ENCODE data around the gene PTPN1. TPM values are rescaled to one million over a fixed set of nuclear protein-coding genes. Genes with fewer than 3 reads are reported as not detected.

PTPN1 gene
- total and polyA plus RNA-seq, 10 of the 15 experiments (the other 5 are each of a cell fraction or from before 2014, with no cell fraction given), result 15.9 to 74.7 (median 43.9) TPM

DNA sequence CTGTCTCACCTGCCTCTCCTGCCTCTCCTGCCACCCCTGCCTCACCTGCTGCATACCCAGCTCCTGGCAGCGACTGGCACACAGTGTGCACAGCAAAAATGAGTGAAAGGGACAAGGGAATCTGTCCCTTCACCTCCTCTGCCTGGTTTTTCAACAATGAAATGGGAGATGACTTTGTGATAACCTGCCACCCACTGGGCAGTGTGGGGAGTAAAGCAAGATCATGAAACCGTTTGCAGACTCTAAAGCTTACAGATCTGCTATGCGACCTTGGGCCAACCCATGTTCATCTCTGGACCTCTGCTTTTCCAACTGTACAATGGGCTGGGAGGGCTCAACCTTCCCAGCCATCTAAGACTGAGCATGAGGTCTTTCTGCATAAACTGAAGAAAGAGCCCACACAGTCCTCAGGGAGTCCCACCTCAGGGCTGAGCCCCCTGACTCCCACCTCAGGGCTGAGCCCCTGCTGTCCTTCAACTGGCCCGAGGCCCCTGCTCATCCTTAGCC, 100.1 kb downstream of the PTPN1 start:
- Histone ChIP-seq H3K9ac (ENCODE audit: control insufficient read depth, insufficient read depth, low read length) (no peak overlapping the region), H2AFZ (ENCODE audit: control insufficient read depth, low read depth, low read length) (no peak overlapping the region), H3K4me2 (ENCODE audit: control insufficient read depth, insufficient read depth) (no peak overlapping the region), H3K9me3 (replicated peaks; ENCODE audit: control insufficient read depth, insufficient read depth, low read length) (no peaks in the 10 kb centered on the region), H3K27me3 (replicated peaks in 1 of 2; ENCODE audit: control insufficient read depth in 2 of 2, insufficient read depth in 2 of 2, low read length in 1 of 2) (no peaks in the 10 kb centered on the region; a peak in 1 of 4 replicates), H3K79me2 (ENCODE audit: control insufficient read depth, insufficient read depth, low read length) (no peaks in the 10 kb centered on the region), H3K4me3 (no peak overlapping the region), H3K4me1 (ENCODE audit: control insufficient read depth, insufficient read depth, low read length) (no peaks in the 10 kb centered on the region), H3K36me3 (ENCODE audit: control insufficient read depth in 2 of 2, insufficient read depth in 2 of 2, low read length in 1 of 2) (no peaks in the 10 kb centered on the region), H4K20me1 (ENCODE audit: control insufficient read depth, insufficient read depth) (no peaks in the 10 kb centered on the region), H3K27ac (ENCODE audit: control insufficient read depth, insufficient read depth) (no peak overlapping the region)
- no TSS peak for BruUV-seq (replicated peaks)
- SMC1A ChIA-PET (ENCODE audit: uncharacterized antibody, unreplicated experiment), result no interaction called here
- 20% methylated on average over 4 of the region's 4 CpGs for WGBS (ENCODE audit: insufficient coverage, insufficient replicate concordance, low lambda C conversion rate, missing lambda C conversion rate)
- DNase-seq (ENCODE audit: low read depth, low spot score), result no peak
- CTCF ChIA-PET, result no interaction called here
- peak; percentile 39; the same call in 2 of the 3 replicates for ATAC-seq
- TF ChIP-seq RCOR1 (conservative IDR thresholded peaks at IDR 0.05; ENCODE audit: low read depth, low read length) (no peak), TBL1XR1 (IDR thresholded peaks at IDR 0.05; ENCODE audit: low read depth, low read length) (no peak), POLR2AphosphoS5 (IDR thresholded peaks at IDR 0.05; ENCODE audit: low read length) (no peak), MEF2A (IDR thresholded peaks at IDR 0.05; ENCODE audit: insufficient read depth, low read depth, low read length) (no peak)
- TF ChIP-seq, protein P1, sequence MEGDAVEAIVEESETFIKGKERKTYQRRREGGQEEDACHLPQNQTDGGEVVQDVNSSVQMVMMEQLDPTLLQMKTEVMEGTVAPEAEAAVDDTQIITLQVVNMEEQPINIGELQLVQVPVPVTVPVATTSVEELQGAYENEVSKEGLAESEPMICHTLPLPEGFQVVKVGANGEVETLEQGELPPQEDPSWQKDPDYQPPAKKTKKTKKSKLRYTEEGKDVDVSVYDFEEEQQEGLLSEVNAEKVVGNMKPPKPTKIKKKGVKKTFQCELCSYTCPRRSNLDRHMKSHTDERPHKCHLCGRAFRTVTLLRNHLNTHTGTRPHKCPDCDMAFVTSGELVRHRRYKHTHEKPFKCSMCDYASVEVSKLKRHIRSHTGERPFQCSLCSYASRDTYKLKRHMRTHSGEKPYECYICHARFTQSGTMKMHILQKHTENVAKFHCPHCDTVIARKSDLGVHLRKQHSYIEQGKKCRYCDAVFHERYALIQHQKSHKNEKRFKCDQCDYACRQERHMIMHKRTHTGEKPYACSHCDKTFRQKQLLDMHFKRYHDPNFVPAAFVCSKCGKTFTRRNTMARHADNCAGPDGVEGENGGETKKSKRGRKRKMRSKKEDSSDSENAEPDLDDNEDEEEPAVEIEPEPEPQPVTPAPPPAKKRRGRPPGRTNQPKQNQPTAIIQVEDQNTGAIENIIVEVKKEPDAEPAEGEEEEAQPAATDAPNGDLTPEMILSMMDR (IDR thresholded peaks at IDR 0.05 in 2 of 3, conservative IDR thresholded peaks at IDR 0.05 in 1 of 3; ENCODE audit: control insufficient read depth in 2 of 3, extremely low read depth in 1 of 3, insufficient read depth in 1 of 3, low read depth in 3 of 3, low read length in 3 of 3), result peak in 1 of 3 experiments; percentile 21; a peak in 2 of 6 replicates
- POLR2A ChIA-PET, result no interaction called here
- FAIRE-seq, result no peak
- intact Hi-C loops (cut with micrococcal nuclease; ENCODE audit: unreplicated experiment) (no loop called here), in situ Hi-C loops (cut with MboI) (no loop called here)
- RAD21 ChIA-PET (ENCODE audit: unreplicated experiment), result no interaction called here

All from GM12878 (cell line).